22Rv1 (cell line): ENCODE results near the gene ORM1.

ENCODE experiments used
- H3K27ac ChIP-seq: fragments of 450-650 bp; 2 replicates; pipeline ENCODE4 v1.5.1; 2017
- ZFX ChIP-seq: fragments of 450-650 bp; IDR thresholded peaks from 2 replicates; pipeline ENCODE4 v1.6.1; 2017; ENCODE audit warnings: antibody characterized with exemption, borderline replicate concordance
- TF ChIP-seq, protein P1 (sequence below): fragments of 450-650 bp; IDR thresholded peaks from 2 replicates; pipeline ENCODE4 v1.5.1; 2017; ENCODE audit warnings: mild to moderate bottlenecking

Gene ORM1

DNA sequence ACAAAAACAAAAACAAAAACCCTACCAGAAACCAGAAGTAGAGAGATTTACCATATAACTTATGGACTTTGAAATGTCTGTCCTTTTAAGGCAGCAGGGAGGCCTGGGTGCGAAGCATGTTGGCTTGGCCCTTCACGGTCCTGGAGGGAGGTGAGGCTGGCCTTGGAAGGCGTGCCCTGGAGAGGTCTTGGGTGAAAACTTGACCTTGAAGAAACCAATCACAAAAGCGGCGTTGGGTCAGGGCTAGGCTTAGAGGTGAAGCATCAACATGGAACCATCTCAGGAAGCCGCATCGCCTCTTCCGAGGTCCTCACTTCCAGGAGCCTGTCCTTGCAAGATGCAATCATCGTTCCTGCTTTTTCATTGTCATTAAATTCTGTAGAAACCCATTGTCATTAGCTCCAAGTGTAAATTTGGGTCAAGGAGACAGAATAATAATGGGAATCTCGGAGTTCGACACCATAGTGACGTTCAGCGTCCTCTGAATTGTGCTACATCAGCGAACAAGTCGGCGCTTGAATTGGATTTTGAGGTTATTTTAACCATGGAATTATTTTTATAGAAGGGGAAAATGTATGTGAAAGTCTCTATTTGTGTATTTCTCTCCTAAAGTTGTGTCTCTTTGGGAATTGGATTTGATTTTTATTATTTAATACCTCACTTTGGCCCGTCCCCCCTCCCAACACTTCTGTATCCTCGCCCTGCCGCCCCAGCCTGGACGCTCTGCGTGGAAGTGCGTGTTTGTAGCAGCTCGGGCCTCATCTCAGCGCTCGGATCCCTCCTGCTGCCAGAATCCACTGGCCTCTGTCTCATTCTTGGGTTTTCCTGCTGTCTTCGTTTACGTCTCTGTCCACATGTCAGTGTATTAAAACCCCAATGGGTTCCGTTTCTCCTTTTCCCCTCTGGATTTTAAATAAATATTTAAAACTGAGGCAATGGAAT is 11.1 kb upstream of the ORM1 start:
- TF ChIP-seq, protein P1, sequence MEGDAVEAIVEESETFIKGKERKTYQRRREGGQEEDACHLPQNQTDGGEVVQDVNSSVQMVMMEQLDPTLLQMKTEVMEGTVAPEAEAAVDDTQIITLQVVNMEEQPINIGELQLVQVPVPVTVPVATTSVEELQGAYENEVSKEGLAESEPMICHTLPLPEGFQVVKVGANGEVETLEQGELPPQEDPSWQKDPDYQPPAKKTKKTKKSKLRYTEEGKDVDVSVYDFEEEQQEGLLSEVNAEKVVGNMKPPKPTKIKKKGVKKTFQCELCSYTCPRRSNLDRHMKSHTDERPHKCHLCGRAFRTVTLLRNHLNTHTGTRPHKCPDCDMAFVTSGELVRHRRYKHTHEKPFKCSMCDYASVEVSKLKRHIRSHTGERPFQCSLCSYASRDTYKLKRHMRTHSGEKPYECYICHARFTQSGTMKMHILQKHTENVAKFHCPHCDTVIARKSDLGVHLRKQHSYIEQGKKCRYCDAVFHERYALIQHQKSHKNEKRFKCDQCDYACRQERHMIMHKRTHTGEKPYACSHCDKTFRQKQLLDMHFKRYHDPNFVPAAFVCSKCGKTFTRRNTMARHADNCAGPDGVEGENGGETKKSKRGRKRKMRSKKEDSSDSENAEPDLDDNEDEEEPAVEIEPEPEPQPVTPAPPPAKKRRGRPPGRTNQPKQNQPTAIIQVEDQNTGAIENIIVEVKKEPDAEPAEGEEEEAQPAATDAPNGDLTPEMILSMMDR, result no peak
- TF ChIP-seq ZFX, result no peak
- no peak overlapping the region for H3K27ac ChIP-seq

GRCh38 chr9:114312513-114312875 is 10.4 kb upstream of the ORM1 start:
- no peak overlapping the region for H3K27ac ChIP-seq
- TF ChIP-seq, protein P1, result no peak
- TF ChIP-seq ZFX, result no peak

DNA sequence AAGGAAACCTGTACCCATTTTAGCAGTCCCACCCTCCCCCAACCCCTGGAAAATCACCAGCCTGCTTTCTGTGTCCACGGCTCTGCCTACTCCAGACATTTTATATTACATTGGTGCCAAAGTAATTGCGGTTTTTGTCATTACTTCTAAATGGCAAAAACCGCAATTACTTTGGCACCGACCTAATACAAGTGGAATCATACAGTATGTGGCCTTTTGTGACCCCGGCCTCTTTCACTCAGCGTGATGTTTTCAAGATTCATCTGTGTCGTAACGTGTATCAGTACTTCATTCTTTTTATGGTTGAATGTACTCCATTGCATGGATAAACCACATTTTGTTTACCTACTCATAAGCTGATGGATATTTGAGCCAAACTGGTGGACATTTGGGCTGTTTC is 9.7 kb upstream of the ORM1 start:
- no peak overlapping the region for H3K27ac ChIP-seq
- no peak for TF ChIP-seq ZFX
- TF ChIP-seq, protein P1, result no peak

GRCh38 chr9:114314256-114314867 is 8.5 kb upstream of the ORM1 start:
- H3K27ac ChIP-seq, result no peak overlapping the region
- TF ChIP-seq, protein P1, result no peak
- TF ChIP-seq ZFX, result no peak

- TF ChIP-seq, protein P1, result no peak
- TF ChIP-seq ZFX, result no peak
- H3K27ac ChIP-seq, result no peak overlapping the region
Measured at GRCh38 chr9:114314881-114315722, 7.8 kb upstream of the ORM1 start.

- TF ChIP-seq, protein P1, result no peak
- no peak for TF ChIP-seq ZFX
- no peak overlapping the region for H3K27ac ChIP-seq
Measured at GRCh38 chr9:114315723-114316363, 7.1 kb upstream of the ORM1 start.
